COLO668 (cell line): ENCODE measurements around the gene PSME3IP1.
"Not testable (repeated sequence)": the region's sequence is repeated elsewhere in the genome, so short reads cannot be mapped to it uniquely, and the experiment has no call there.

Experiments
- DNase-seq: peaks from one replicate; lab custom pipeline; 2025; ENCODE audit not compliant: unreplicated experiment; lab: John Stamatoyannopoulos, UW

PSME3IP1 gene, protein sequence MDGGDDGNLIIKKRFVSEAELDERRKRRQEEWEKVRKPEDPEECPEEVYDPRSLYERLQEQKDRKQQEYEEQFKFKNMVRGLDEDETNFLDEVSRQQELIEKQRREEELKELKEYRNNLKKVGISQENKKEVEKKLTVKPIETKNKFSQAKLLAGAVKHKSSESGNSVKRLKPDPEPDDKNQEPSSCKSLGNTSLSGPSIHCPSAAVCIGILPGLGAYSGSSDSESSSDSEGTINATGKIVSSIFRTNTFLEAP

DNA sequence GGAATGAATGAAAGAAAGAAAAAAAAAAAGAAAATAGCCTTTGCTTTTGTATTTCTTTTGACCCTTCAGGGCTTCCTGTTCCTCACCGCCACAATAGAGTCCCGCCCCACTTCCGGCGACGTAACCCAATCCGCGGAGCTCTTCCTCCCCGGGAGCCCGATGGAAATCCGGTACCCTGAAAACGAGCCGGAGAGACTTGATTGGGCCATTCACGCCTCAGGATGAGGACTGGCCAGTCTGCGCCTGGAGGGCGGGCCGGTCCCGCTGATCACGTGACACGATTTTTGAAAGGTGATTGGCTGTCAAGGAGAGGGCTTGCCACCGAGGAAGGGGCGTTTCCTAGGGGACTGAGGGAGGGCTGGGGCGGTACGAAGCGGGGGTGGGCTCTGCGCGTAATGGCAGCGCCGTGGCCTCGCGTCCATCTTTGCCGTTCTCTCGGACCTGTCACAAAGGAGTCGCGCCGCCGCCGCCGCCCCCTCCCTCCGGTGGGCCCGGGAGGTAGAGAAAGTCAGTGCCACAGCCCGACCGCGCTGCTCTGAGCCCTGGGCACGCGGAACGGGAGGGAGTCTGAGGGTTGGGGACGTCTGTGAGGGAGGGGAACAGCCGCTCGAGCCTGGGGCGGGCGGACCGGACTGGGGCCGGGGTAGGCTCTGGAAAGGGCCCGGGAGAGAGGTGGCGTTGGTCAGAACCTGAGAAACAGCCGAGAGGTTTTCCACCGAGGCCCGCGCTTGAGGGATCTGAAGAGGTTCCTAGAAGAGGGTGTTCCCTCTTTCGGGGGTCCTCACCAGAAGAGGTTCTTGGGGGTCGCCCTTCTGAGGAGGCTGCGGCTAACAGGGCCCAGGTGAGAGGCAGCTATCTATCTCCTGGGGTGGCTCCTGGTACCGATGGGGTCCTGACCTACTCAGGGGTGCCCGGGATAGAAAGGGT lies at the start of gene PSME3IP1, which contains the start of gene RSPRY1:
Gene PSME3IP1 (minus strand): TSS at position 95 of the 927 bp plus-strand sequence. CDS start 12,185 bp downstream, outside the sequence.
Gene RSPRY1 (plus strand): TSS at position 385 of the 927 bp plus-strand sequence. CDS start 18,330 bp downstream, outside the sequence.
- DNase-seq = peak; percentile 97

DNA sequence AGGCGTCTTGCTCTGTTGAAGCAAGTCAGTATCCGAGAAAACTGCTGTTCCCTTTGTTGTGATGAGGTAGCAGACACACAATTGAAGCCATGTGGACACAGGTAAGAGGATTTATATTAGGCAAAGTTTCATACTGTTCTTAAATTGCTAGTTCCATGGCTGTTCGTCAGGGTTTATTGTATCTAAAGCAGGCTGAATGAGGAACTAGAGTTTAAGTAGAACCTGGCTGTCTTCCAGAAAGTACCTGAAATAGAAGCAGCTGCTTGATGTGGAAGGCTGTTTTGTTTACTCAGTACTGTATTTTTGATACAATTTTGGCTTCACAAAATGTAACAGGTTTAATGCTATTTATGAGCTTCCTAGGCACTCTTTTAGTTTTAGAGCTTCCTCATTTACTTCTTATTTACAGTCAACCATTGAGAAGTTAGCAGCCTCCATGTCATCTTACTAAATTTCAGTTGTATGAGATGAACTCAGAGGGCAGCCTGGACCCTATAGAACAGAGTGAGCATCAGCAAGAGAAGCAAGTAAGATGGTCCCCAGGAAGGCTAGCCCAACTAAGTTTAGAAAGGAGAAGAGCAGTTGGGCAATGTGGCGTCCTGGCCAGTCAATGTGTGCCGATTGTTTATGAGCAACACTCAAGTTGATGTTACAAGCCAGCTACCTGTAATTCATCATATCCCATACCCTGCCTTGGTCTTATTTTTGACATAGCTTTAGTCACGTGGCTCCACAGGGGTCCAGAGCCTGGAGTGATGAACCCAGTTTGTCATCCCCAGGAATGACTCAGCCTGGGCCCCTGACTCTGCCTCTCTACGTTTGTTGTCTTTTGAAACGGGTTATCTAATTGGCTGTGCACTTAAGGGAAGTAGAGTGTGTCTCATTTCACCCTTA lies 49.5 kb upstream of the PSME3IP1 start:
- DNase-seq = peak; percentile 33

DNA sequence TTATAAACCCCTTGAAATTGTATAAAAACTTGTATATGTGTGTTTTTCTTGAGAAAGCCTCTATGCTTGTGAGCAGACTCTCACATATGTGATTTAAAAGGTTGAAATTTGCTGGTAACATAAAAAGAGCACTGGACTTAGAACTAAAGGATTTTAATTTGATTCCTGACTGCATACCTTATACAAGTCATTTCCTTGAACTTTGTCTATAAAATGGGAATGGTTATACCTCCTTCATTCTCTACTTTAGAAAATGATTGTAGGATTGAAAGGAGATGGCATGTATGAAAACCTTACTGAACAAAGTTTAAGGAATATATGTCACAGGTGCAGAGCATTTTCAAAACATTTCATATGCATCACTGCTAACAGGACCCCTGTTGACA lies 48.9 kb upstream of the PSME3IP1 start:
- no peak for DNase-seq

DNA sequence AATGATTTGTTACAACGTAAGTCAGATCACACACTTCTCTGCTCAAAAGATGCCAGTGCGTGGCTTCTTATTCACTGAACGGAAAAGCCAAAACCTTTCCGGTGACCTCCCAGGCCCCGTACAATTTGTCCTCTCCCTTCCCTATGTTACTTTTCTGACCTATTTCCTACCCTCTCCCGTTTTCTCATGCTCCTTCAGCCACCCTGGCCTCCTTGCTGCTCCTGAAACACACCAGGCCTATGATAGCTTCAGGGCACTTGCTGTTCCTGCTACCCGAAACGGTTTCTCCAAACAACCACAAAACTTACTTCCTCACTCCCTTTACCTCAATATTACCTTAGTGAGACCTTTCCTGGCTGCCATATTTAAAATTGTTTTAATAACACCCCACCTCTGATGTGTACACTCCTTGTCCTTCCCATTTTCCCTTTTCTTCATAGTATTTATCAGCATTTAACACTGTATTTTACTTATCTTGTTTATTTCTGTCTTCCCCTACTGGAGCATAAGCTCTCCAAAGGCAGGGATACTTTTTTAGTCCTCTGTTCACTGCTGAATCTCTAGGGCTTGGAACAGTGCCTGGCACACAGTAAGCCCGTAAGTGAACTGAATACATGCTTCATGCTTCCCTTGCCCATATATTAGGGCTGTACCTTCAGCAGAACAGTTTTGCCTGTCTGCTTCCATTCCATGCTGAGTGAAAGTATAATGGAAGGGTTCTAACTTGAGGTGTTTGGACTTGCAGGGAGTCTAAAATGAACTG lies 48.3 kb upstream of the PSME3IP1 start:
- no peak for DNase-seq

DNA sequence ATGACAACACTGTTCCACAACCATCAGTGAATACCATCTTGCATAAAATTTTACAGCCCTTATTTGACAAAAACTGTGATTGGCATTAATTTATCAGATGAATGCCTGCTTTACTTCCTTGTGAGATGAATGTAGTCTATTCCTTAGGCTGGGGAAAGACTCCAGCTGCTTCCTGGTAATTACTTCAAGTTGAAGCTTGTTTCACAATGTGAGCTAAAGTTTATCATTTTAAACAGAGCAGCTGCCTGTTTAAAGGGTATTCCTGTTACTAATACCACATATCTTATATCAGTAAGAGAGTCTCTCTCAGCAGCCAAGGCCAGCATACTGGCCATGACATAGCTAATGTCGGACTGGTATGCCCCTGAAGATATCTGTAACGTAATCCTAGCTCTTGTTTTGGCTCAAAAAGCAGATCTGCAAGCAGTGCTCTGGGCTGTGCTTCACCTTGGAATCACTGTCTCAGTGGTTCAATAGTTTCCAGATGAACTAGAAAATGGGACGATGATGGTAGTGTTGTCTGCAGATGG lies 46.0 kb upstream of the PSME3IP1 start:
- no peak for DNase-seq

DNA sequence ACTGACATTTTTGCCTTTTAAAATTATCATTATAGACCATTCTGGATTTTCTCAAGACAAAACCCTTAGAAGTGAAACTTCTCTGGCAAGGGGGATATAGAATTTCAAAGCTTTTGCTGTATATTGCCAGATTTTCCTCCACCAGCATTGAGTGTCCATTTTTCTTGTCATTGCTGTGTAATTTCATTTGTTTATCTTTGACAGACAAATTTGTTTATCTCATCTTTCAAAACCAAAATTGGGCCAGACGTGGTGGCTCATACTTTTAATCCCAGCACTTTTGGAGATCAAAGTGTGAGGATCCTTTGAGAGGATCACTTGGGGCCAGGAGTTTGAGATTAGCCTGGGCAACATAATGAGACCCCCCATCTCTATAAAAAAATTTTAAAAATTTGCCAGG lies 43.2 kb upstream of the PSME3IP1 start:
- DNase-seq = no peak

DNA sequence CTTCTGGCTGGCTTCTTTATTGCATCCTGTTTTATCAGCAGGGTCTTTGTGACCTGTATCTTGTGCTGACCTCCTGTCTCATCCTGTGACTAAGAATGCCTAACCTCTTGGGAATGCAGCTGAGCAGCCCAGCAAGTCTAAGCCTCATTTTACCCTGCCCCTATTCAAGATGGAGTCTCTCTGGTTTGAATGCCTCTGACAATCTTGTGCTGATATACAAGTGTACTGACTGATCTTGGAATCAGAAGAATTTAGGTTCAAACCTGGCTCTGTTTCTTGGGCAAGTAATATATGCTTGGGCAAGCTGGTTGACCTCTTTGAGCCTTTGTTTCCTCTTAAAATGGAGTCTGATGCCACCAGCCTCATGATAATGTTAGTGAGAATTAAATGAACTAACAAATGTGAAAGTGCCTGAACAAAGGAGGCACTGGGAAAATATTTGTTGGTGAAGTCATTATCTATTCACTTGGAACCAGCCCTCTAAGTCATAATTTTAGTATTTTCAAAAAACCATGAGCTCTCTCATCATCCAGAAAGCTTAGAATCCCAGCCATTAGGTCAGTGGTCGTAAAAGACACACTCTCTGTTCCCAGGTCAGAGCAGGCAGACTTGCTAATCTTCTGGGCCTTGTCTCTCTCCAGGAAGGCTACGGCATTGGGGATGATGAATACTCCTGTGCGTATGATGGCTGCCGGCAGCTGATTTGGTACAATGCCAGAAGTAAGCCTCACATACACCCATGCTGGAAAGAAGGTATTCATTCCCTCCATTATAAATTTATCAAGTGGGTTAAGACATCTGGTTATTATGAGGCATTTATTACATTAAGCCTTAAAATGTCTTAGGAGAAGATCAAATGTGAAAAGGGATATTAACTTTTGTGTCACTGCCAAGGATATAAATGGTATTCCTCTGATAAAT lies 41.1 kb upstream of the PSME3IP1 start:
- no peak for DNase-seq

DNA sequence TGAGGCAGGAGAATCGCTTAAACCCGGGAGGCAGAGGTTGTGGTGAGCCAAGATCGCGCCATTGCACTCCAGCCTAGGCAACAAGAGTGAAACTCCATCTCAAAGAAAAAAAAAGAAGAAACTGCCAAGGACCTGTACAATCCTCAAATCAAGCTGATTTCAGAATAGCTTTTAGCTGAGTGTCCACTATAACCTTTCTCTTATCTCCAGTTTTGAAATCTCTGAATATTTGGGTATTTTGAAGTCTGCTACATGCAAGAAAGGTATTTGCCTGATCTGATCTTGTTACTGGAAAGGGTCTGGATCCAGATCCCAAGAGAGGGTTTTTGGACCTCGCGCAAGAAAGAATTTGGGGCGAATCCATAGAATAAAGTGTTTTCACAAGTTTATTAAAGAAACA lies 40.1 kb upstream of the PSME3IP1 start:
- no peak for DNase-seq

DNA sequence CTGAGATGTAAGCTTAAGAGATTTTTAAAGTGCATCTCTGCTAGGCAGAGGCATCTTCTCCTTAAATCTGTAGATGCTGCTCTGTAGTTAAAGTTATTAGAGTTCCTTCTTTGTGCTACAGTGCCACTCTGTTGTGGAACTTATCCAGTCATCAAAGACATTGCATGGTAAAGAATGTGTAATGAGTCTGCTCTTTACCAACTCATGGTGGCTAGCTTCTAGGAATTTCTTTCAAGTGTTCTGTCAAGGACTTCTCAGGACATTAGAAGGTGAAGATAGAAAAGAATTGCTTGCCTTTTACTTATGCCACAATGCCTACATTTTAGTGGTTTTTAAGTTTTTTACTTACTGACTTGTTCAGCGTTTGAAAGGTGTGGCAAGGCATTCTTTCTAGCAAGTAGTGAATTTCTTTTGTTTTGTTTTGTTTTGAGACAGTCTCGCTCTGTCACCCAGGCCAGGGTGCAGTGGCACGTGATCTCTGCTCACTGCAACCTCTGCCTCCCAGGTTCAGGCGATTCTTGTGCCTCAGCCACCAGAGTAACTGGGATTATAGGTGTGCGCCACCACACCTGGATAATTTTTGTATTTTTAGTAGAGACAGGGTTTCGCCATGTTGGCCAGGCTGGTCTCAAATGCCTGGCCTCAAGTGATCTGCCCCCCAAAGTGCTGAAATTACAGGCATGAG lies 39.0 kb upstream of the PSME3IP1 start:
- no peak for DNase-seq

DNA sequence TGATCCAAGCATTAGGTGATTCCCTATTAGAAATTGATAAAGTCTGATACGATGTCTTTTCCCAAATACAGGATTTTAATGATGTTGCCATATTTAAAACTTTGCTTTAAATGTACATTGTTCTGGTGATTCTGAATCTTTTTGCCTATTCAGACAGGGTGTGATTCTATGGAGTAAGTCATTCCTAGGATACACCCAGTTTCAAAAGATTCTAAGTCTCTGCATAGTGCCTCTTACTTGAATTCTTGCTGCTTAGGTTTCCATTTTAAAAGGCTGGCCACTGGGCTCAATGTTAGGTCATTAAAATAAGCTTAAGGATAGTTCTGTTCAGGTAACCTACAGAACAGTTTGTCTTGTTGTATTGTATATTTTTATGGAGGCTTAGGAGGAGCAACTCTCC lies 37.2 kb upstream of the PSME3IP1 start:
- no peak for DNase-seq

DNA sequence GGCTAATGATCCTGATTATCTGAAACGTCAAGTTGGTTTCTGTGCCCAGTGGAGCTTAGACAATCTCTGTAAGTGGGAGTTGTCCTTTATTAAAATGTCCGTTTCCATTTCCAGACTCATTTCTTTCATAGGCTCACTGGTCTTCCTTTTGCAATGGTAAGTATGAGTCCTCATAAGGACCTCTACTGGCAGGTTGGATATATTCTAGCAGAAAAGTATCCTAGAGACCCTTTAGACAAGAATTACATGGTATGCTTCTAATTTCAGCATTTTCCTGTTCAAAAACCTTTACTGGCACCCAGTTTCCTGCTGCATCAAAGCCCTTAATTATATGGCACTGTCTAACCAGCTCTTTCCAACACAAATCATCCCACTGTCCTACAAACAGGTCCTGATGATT lies 31.1 kb upstream of the PSME3IP1 start:
- DNase-seq = no peak

DNA sequence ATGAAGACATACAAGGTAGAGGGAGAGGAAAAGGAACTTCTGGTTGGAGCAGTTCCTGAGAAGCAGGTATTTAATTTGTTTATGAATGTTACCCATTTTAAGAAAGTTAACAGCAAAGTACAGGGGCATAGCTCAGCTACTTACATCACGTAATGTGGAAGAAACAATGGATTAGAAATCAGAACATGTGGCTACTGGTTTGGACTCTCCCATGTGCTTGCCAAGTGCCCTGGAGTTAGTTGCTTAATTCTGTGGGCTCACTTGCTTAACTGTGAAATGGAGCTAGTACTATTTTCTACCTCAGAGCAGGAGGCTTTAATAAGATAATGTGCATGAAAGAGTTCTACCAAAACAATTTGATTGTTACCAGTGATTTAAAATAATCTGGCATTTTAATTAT lies 27.6 kb upstream of the PSME3IP1 start:
- no peak for DNase-seq

DNA sequence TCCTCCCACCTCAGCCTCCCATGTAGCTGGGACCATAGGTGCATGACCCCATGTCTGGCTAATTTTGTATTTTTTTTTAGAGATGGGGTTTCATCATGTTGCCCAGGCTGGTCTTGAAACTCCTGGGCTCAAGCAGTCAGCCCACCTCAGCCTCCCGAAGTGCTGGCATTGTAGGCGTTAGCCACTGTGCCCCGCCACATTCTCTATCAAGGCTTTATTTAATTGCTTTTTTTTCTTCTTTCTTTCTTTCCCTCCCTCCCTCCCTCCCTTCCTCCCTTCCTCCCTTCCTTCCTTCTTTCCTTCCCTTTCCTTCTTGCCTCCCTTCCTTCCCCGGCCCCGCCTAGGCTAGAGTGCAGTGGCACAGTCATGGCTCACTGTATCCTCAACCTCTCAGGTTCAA lies 23.9 kb upstream of the PSME3IP1 start:
- no peak for DNase-seq

DNA sequence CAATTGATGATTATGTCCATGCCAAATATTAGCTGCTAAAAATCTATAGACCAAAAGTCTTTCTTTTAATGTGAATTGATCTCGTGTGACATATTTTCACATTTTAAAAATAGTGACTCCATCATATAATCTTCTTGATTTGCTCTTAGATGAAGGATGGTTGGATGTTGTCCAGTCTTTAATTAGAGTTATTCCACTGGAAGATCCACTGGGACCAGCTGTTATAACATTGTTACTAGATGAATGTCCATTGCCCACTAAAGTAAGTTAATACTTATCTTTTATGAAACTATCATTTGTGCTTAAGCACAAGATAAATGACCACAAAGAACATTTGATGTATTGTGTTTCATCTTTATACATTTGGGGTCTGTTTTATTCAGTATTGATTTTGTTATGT lies 23.1 kb upstream of the PSME3IP1 start:
- no peak for DNase-seq

DNA sequence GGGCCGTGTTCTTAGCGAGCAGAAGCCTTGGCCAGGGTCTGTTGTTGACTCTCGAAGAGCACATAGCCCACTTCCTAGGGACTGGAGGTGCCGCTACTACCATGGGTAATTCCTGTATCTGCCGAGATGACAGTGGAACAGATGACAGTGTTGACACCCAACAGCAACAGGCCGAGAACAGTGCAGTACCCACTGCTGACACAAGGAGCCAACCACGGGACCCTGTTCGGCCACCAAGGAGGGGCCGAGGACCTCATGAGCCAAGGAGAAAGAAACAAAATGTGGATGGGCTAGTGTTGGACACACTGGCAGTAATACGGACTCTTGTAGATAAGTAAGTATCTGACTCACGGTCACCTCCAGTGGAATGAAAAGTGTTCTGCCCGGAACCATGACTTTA lies 18.8 kb upstream of the PSME3IP1 start:
- DNase-seq = no peak

DNA sequence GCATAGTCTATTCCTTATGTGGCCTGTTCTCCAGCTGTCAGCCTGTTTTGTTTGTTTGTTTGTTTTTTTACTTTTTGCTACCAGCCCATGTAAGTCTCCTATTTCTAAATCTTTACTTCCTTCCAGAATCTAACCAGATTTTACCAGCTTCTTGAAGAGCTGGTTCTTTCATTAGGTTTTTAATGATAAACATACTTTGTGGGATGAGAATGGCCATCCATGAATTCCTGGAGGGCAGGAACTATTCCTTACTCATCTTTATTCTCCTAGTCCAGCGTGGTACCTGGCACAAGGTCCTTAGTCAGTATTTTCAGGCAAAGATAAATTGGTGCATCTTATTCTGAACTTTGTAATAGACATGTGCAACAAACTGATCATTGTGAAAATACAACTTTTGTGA lies 17.6 kb upstream of the PSME3IP1 start:
- no peak for DNase-seq

DNA sequence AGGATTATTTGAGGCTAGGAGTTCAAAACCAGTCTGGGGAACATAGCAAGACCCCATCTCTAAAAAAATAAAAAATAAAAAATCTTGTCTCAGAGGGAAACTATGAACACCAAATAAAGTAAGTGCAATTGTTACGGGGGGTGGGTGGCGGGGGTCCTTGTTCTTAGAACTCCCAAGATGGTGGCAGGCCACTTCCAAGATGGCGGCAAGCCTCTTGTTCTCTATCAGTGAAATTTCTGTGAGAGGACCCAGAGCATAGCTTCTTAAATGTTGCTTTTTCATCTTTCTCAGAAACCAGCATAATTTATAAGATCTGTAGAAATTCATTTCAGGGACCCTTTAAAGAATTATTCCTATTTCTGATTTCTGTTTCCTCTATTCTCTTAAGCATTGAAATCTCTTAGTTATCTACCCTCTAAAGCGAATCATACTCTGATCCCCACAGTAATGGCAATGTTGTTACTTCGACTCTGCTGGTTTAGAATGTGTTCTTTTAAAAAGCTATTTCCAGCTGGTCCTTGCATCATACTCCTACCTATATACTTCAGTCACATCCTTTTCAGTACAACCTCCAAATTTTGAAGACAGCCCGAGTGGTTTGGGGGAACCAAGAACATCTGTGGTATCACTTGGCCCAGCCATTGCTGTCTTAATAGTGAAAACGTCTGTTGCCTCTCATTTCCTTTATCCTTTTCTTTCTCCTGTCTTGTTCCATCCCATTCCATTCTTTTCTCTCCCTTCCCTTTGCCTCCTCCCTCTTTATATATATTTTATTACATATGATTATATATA lies 16.5 kb upstream of the PSME3IP1 start:
- no peak for DNase-seq

DNA sequence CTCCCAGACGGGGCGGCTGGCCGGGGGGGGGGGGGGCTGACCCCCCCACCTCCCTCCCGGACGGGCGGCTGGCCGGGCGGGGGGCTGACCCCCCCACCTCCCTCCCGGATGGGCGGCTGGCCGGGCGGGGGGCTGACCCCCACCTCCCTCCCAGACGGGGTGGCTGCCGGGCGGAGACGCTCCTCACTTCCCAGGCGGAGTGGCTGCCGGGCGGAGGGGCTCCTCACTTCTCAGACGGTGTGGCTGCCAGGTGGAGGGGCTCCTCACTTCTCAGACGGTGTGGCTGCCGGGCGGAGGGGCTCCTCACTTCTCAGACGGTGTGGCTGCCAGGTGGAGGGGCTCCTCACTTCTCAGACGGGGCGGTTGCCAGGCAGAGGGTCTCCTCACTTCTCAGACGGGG lies 15.1 kb upstream of the PSME3IP1 start:
- not testable (repeated sequence) for DNase-seq
